ENCODE results near the gene URI1.

Gene URI1

DNA sequence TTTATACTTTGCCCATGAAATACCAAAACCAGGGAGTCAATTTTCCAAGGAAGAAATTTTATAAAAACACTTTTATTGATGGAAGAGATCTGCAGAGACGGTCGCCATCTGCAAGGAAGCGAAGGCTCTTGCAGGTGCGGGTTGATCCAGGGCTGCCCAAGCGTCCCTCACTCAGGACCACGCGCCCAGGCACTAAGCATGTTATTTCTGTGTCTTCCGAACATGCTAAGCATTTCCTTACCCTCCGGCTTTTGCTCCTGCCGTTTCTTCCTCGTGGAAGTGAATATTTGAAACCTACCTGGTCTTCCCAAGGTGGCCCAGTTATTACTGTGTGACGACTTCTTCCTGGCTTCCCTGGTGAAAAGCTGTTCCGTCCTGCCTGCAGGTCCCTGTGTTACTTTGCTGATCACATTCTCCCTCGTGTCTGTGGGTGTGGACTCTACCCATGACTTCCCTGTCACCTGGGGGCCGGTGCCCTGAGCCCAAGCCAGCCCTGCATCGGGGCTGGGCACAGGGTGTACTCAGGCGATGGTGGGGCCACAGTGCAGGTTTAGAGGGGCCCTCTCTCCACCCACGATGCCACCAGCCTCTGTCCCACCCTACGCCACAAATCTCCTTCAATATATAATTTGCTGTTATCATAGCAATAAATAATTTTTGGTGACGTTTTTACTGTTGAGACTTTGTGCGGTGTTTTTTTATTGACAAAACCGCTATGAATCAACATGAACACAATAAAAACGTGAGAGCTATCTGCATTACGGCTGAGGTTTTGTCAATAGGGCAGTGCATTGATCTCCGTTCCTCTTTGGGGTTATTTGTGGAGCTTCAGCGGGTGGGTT, 119.4 kb downstream of the URI1 start (continued):
- TF ChIP-seq SP3 (tag by site-specific recombination; IDR thresholded peaks at IDR 0.05) (no peak), ZNF621 (tag by site-specific recombination; IDR thresholded peaks at IDR 0.05) (no peak), ZNF843 (tag by site-specific recombination; IDR thresholded peaks at IDR 0.05) (0 out of 2 replicates have a peak, but pooled peaks have one; percentile 27), BCL11A (tag by site-specific recombination; IDR thresholded peaks at IDR 0.05; ENCODE audit: low read depth) (no peak), SP7 (tag by site-specific recombination; IDR thresholded peaks at IDR 0.05) (0 out of 2 replicates have a peak, but pooled peaks have one; percentile 38), ZXDB (tag by site-specific recombination; IDR thresholded peaks at IDR 0.05) (no peak), ZNF202 (tag by site-specific recombination; IDR thresholded peaks at IDR 0.05; ENCODE audit: borderline replicate concordance) (no peak), ZNF544 (tag by site-specific recombination; IDR thresholded peaks at IDR 0.05) (no peak), ZNF221 (tag by site-specific recombination; IDR thresholded peaks at IDR 0.05; ENCODE audit: borderline replicate concordance) (no peak), ZNF114 (tag by site-specific recombination; IDR thresholded peaks at IDR 0.05) (no peak), SALL2 (tag by site-specific recombination; IDR thresholded peaks at IDR 0.05; ENCODE audit: borderline replicate concordance) (no peak), ZNF394 (tag by site-specific recombination; IDR thresholded peaks at IDR 0.05; ENCODE audit: borderline replicate concordance) (no peak), ZNF585B (tag by site-specific recombination; IDR thresholded peaks at IDR 0.05) (no peak), ZNF677 (tag by site-specific recombination; IDR thresholded peaks at IDR 0.05) (no peak)
- TF ChIP-seq, protein P1, sequence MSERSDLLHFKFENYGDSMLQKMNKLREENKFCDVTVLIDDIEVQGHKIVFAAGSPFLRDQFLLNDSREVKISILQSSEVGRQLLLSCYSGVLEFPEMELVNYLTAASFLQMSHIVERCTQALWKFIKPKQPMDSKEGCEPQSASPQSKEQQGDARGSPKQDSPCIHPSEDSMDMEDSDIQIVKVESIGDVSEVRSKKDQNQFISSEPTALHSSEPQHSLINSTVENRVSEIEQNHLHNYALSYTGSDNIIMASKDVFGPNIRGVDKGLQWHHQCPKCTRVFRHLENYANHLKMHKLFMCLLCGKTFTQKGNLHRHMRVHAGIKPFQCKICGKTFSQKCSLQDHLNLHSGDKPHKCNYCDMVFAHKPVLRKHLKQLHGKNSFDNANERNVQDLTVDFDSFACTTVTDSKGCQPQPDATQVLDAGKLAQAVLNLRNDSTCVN (tag by site-specific recombination; optimal IDR thresholded peaks at IDR 0.05): no peak
- TF ChIP-seq, protein P2, sequence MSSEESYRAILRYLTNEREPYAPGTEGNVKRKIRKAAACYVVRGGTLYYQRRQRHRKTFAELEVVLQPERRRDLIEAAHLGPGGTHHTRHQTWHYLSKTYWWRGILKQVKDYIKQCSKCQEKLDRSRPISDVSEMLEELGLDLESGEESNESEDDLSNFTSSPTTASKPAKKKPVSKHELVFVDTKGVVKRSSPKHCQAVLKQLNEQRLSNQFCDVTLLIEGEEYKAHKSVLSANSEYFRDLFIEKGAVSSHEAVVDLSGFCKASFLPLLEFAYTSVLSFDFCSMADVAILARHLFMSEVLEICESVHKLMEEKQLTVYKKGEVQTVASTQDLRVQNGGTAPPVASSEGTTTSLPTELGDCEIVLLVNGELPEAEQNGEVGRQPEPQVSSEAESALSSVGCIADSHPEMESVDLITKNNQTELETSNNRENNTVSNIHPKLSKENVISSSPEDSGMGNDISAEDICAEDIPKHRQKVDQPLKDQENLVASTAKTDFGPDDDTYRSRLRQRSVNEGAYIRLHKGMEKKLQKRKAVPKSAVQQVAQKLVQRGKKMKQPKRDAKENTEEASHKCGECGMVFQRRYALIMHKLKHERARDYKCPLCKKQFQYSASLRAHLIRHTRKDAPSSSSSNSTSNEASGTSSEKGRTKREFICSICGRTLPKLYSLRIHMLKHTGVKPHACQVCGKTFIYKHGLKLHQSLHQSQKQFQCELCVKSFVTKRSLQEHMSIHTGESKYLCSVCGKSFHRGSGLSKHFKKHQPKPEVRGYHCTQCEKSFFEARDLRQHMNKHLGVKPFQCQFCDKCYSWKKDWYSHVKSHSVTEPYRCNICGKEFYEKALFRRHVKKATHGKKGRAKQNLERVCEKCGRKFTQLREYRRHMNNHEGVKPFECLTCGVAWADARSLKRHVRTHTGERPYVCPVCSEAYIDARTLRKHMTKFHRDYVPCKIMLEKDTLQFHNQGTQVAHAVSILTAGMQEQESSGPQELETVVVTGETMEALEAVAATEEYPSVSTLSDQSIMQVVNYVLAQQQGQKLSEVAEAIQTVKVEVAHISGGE (tag by site-specific recombination; conservative IDR thresholded peaks at IDR 0.05; ENCODE audit: low read depth): no peak
- TF ChIP-seq, protein P3, sequence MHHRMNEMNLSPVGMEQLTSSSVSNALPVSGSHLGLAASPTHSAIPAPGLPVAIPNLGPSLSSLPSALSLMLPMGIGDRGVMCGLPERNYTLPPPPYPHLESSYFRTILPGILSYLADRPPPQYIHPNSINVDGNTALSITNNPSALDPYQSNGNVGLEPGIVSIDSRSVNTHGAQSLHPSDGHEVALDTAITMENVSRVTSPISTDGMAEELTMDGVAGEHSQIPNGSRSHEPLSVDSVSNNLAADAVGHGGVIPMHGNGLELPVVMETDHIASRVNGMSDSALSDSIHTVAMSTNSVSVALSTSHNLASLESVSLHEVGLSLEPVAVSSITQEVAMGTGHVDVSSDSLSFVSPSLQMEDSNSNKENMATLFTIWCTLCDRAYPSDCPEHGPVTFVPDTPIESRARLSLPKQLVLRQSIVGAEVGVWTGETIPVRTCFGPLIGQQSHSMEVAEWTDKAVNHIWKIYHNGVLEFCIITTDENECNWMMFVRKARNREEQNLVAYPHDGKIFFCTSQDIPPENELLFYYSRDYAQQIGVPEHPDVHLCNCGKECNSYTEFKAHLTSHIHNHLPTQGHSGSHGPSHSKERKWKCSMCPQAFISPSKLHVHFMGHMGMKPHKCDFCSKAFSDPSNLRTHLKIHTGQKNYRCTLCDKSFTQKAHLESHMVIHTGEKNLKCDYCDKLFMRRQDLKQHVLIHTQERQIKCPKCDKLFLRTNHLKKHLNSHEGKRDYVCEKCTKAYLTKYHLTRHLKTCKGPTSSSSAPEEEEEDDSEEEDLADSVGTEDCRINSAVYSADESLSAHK (tag by site-specific recombination; IDR thresholded peaks at IDR 0.05): no peak
- TF ChIP-seq, protein P4, sequence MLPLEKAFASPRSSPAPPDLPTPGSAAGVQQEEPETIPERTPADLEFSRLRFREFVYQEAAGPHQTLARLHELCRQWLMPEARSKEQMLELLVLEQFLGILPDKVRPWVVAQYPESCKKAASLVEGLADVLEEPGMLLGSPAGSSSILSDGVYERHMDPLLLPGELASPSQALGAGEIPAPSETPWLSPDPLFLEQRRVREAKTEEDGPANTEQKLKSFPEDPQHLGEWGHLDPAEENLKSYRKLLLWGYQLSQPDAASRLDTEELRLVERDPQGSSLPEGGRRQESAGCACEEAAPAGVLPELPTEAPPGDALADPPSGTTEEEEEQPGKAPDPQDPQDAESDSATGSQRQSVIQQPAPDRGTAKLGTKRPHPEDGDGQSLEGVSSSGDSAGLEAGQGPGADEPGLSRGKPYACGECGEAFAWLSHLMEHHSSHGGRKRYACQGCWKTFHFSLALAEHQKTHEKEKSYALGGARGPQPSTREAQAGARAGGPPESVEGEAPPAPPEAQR (tag by site-specific recombination; IDR thresholded peaks at IDR 0.05): no peak
- TF ChIP-seq, protein P5, sequence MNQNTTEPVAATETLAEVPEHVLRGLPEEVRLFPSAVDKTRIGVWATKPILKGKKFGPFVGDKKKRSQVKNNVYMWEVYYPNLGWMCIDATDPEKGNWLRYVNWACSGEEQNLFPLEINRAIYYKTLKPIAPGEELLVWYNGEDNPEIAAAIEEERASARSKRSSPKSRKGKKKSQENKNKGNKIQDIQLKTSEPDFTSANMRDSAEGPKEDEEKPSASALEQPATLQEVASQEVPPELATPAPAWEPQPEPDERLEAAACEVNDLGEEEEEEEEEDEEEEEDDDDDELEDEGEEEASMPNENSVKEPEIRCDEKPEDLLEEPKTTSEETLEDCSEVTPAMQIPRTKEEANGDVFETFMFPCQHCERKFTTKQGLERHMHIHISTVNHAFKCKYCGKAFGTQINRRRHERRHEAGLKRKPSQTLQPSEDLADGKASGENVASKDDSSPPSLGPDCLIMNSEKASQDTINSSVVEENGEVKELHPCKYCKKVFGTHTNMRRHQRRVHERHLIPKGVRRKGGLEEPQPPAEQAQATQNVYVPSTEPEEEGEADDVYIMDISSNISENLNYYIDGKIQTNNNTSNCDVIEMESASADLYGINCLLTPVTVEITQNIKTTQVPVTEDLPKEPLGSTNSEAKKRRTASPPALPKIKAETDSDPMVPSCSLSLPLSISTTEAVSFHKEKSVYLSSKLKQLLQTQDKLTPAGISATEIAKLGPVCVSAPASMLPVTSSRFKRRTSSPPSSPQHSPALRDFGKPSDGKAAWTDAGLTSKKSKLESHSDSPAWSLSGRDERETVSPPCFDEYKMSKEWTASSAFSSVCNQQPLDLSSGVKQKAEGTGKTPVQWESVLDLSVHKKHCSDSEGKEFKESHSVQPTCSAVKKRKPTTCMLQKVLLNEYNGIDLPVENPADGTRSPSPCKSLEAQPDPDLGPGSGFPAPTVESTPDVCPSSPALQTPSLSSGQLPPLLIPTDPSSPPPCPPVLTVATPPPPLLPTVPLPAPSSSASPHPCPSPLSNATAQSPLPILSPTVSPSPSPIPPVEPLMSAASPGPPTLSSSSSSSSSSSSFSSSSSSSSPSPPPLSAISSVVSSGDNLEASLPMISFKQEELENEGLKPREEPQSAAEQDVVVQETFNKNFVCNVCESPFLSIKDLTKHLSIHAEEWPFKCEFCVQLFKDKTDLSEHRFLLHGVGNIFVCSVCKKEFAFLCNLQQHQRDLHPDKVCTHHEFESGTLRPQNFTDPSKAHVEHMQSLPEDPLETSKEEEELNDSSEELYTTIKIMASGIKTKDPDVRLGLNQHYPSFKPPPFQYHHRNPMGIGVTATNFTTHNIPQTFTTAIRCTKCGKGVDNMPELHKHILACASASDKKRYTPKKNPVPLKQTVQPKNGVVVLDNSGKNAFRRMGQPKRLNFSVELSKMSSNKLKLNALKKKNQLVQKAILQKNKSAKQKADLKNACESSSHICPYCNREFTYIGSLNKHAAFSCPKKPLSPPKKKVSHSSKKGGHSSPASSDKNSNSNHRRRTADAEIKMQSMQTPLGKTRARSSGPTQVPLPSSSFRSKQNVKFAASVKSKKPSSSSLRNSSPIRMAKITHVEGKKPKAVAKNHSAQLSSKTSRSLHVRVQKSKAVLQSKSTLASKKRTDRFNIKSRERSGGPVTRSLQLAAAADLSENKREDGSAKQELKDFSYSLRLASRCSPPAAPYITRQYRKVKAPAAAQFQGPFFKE (tag by site-specific recombination; IDR thresholded peaks at IDR 0.05; ENCODE audit: borderline replicate concordance): no peak
- TF ChIP-seq, protein P6, sequence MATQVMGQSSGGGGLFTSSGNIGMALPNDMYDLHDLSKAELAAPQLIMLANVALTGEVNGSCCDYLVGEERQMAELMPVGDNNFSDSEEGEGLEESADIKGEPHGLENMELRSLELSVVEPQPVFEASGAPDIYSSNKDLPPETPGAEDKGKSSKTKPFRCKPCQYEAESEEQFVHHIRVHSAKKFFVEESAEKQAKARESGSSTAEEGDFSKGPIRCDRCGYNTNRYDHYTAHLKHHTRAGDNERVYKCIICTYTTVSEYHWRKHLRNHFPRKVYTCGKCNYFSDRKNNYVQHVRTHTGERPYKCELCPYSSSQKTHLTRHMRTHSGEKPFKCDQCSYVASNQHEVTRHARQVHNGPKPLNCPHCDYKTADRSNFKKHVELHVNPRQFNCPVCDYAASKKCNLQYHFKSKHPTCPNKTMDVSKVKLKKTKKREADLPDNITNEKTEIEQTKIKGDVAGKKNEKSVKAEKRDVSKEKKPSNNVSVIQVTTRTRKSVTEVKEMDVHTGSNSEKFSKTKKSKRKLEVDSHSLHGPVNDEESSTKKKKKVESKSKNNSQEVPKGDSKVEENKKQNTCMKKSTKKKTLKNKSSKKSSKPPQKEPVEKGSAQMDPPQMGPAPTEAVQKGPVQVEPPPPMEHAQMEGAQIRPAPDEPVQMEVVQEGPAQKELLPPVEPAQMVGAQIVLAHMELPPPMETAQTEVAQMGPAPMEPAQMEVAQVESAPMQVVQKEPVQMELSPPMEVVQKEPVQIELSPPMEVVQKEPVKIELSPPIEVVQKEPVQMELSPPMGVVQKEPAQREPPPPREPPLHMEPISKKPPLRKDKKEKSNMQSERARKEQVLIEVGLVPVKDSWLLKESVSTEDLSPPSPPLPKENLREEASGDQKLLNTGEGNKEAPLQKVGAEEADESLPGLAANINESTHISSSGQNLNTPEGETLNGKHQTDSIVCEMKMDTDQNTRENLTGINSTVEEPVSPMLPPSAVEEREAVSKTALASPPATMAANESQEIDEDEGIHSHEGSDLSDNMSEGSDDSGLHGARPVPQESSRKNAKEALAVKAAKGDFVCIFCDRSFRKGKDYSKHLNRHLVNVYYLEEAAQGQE (tag by site-specific recombination; IDR thresholded peaks at IDR 0.05): no peak

All from HEK293 (cell line).